Upper lobe of left lung (tissue), 6 donors: ENCODE data around the gene IPPK. TPM values are rescaled to one million over a fixed set of nuclear protein-coding genes. Genes with fewer than 3 reads are reported as not detected.
A peak's percentile ranks its signal among the peaks of the same experiment; 100 is the strongest.

Experiments used
- ATAC-seq, 2 donors: fragments of 200-7000 bp; cut with Tn5 transposase; one replicate each; pipeline ENCODE4 v1.9.1; 2022; ENCODE audit warnings: mild to moderate bottlenecking in 2 of 2, moderate library complexity in 2 of 2; ENCODE audit not compliant: low FRiP score in 2 of 2
- DNase-seq, 2 donors: peaks; one replicate each; pipeline ENCODE4 v3.0.0-alpha.2; 2019 to 2020
- H3K27ac ChIP-seq, 4 donors: fragments of 200-600 bp; sonication (generic); one replicate each; pipeline ENCODE4 v1.5.1; 2016 to 2019
- H3K27me3 ChIP-seq, 4 donors: fragments of 200-600 bp; sonication (generic); one replicate each; pipeline ENCODE4 v1.5.1; 2017 to 2019
- H3K36me3 ChIP-seq, 4 donors: fragments of 200-600 bp; sonication (generic); one replicate each; pipeline ENCODE4 v1.5.1; 2016 to 2019
- H3K4me1 ChIP-seq, 4 donors: fragments of 200-600 bp; sonication (generic); one replicate each; pipeline ENCODE4 v1.5.1; 2018 to 2019
- H3K4me3 ChIP-seq, 4 donors: fragments of 200-600 bp; sonication (generic); one replicate each; pipeline ENCODE4 v1.5.1; 2017 to 2019; ENCODE audit warnings: mild to moderate bottlenecking in 2 of 4, moderate library complexity in 1 of 4
- H3K9me3 ChIP-seq, 4 donors: fragments of 200-600 bp; sonication (generic); one replicate each; pipeline ENCODE4 v1.5.1; 2018 to 2019
- CTCF ChIP-seq, 6 experiments: fragments of 450-650 bp in 4 of 6; fragments of 200-600 bp in 2 of 6; sonication (generic) in 2 of 6; IDR thresholded peaks; one replicate each; pipeline ENCODE4 v1.5.1; 2016 to 2019; ENCODE audit warnings: antibody characterized with exemption in 6 of 6
- EP300 ChIP-seq, 4 donors: sonication (generic); formaldehyde crosslinking; IDR thresholded peaks; one replicate each; pipeline ENCODE4 v1.5.1; 2017; ENCODE audit warnings: antibody characterized with exemption in 4 of 4, control low read depth in 2 of 4
- POLR2A ChIP-seq, 4 donors: fragments of 450-650 bp; IDR thresholded peaks; one replicate each; pipeline ENCODE4 v1.5.1; 2016 to 2017; ENCODE audit warnings: antibody characterized with exemption in 4 of 4, mild to moderate bottlenecking in 2 of 4
- POLR2AphosphoS5 ChIP-seq, 2 donors: sonication (generic); formaldehyde crosslinking; IDR thresholded peaks; one replicate each; pipeline ENCODE4 v1.5.1; 2017; ENCODE audit warnings: antibody characterized with exemption in 2 of 2
- WGBS, 2 donors: methylation state at CpG; one replicate each; pipeline ENCODE4 v1.1.5; 2017 to 2018; 5-methylcytosine and 5-hydroxymethylcytosine counted together
- total RNA-seq, 6 donors: library from RNA; depleted of rRNA in 4 of 6; stranded (reverse); fragments of >200 nt in 4 of 6; gene quantifications; one replicate each; pipeline versions ENCODE4 v1.1.0 to v1.2.1, GENCODE V29; 2016 to 2021
- donor health status: DM: no; HTN: no; CAD: no; lungs with moderate emphysema.
- donor health status: DM: no; HTN: yes; CAD: no; lungs with severe emphysema.

Gene IPPK
- total RNA-seq, 6 donors from 2014 or later: 4.7 to 16.6 (median 6.5) TPM

- H3K9me3 ChIP-seq: no peaks in the 10 kb centered on the region
- H3K4me1 ChIP-seq: peaks cover 0 to 20% (median 0%) of the 10 kb centered on the region in 4 donors
- peaks cover 3 to 61% (median 30%) of the 10 kb centered on the region in 4 donors for H3K36me3 ChIP-seq
- ATAC-seq (no peak), DNase-seq (no peak)
- H3K27me3 ChIP-seq: no peaks in the 10 kb centered on the region
- WGBS, 2 donors: 94 to 96% methylated on average over 10 to 11 of the region's 11 CpGs
- H3K4me3 ChIP-seq: no peak overlapping the region
- H3K27ac ChIP-seq: no peak overlapping the region
- TF ChIP-seq EP300 (IDR thresholded peaks at IDR 0.05) (no peak), CTCF (IDR thresholded peaks at IDR 0.05) (no peak), POLR2A (IDR thresholded peaks at IDR 0.05) (no peak), POLR2AphosphoS5 (IDR thresholded peaks at IDR 0.05) (no peak)
Observed at GRCh38 chr9:92656537-92656925, 13.4 kb downstream of the IPPK start.

- no peaks in the 10 kb centered on the region for H3K9me3 ChIP-seq
Observed at GRCh38 chr9:92655896-92656536, 13.9 kb downstream of the IPPK start.

GRCh38 chr9:92655366-92655765 lies 14.6 kb downstream of the IPPK start:
- no peaks in the 10 kb centered on the region for H3K27me3 ChIP-seq
- no peaks in the 10 kb centered on the region for H3K9me3 ChIP-seq
- no peak for ATAC-seq
- H3K27ac ChIP-seq: no peak overlapping the region
- H3K4me1 ChIP-seq: peaks cover 0 to 8% (median 0%) of the 10 kb centered on the region in 4 donors
- TF ChIP-seq POLR2AphosphoS5 (IDR thresholded peaks at IDR 0.05) (no peak), EP300 (IDR thresholded peaks at IDR 0.05) (no peak), CTCF (IDR thresholded peaks at IDR 0.05) (no peak), POLR2A (IDR thresholded peaks at IDR 0.05) (no peak)
- no peak for DNase-seq
- peaks cover 3 to 73% (median 38%) of the 10 kb centered on the region in 4 donors for H3K36me3 ChIP-seq
- H3K4me3 ChIP-seq: no peak overlapping the region
- WGBS, 2 donors: 96 to 100% methylated on average over 4 to 7 of the region's 7 CpGs

More at GRCh38 chr9:92655896-92656536, 13.9 kb downstream of the IPPK start:
- WGBS, 2 donors: 93 to 97% methylated on average over 5 to 8 of the region's 9 CpGs
- Histone ChIP-seq H3K4me1 (peaks cover 0 to 14% (median 0%) of the 10 kb centered on the region in 4 donors), H3K36me3 (peaks cover 3 to 67% (median 35%) of the 10 kb centered on the region in 4 donors), H3K27ac (no peak overlapping the region), H3K4me3 (no peak overlapping the region), H3K27me3 (no peaks in the 10 kb centered on the region)
- no peak for TF ChIP-seq CTCF (IDR thresholded peaks at IDR 0.05)
- no peak for TF ChIP-seq POLR2A (IDR thresholded peaks at IDR 0.05)
- TF ChIP-seq POLR2AphosphoS5 (IDR thresholded peaks at IDR 0.05): no peak
- TF ChIP-seq EP300 (IDR thresholded peaks at IDR 0.05): no peak
- no peak for ATAC-seq
- no peak for DNase-seq

GRCh38 chr9:92654481-92655301 lies 15.2 kb downstream of the IPPK start:
- DNase-seq (peak in 1 of 2 donors; percentile 15), ATAC-seq (peak in 1 of 2 donors; percentile 80)
- Histone ChIP-seq H3K27me3 (no peaks in the 10 kb centered on the region), H3K27ac (peak overlapping the region in 1 of 4 donors; percentile 3), H3K9me3 (no peaks in the 10 kb centered on the region), H3K36me3 (peaks cover 3 to 75% (median 40%) of the 10 kb centered on the region in 4 donors), H3K4me1 (peaks cover 0 to 7% (median 0%) of the 10 kb centered on the region in 4 donors), H3K4me3 (no peak overlapping the region)
- WGBS, 2 donors: 84 to 95% methylated on average over 14 to 19 of the region's 19 CpGs
- TF ChIP-seq POLR2A (IDR thresholded peaks at IDR 0.05): no peak
- no peak for TF ChIP-seq EP300 (IDR thresholded peaks at IDR 0.05)
- no peak for TF ChIP-seq POLR2AphosphoS5 (IDR thresholded peaks at IDR 0.05)
- no peak for TF ChIP-seq CTCF (IDR thresholded peaks at IDR 0.05)
